GM19438 (cell line): Measurements from ENCODE around the gene TBC1D20.
"Not testable (repeated sequence)": the region's sequence is repeated elsewhere in the genome, so short reads cannot be mapped to it uniquely, and the experiment has no call there.

Experiments
- ATAC-seq: cut with Tn5 transposase; IDR thresholded peaks from one replicate; pipeline ENCODE4 v1.9.1; 2021; ENCODE audit warnings: low read depth; ENCODE audit not compliant: unreplicated experiment

The TBC1D20 gene

DNA sequence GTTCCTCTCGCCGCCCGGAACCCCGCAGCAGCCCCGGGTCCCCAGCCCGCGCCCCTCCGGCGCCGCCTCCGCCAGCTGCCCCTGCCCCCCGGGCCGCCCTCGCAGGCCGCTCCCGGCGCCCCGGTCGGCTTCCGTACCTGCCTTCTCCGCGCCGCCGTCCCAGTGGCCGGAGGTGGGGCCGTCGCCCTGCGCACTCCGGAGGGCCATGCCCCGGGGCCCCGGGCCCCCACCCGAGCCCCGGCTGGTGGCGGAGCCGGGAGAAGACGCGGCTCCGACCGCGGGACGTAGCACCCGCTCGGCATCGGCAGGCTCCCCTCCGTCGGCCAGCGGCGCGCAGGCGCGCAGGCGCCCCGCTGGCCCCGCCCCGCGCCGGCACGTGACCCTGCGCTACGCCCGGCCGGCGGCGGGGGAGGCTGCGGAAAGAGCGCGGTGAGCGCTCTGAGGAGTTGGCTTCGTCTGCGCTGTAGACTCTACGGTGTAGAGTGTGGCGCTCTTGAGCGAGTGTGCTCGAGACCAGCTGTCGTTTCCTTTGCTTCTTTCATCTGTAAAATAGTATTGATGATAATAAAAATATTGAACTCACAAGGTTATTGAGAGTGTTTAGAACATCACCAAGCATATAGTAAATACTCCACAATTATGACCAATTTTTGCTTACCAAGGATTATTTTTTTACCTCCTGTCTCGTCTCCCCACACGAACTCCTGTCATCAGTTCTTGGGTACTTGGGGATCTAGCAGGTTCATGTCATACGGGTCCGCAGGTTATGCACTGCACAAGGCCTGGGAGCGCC is at the start of gene TBC1D20:
Gene TBC1D20, minus strand, starts transcription at position 335 of the 793 bp plus-strand sequence. Its CDS starts 128 bp downstream, at position 207.
- ATAC-seq = peak; percentile 91

GRCh38 chr20:510328-511057 is 48.2 kb upstream of the TBC1D20 start:
- ATAC-seq = not testable (repeated sequence)

GRCh38 chr20:508364-508787 is 46.0 kb upstream of the TBC1D20 start:
- not testable (repeated sequence) for ATAC-seq

GRCh38 chr20:507761-508332 is 45.5 kb upstream of the TBC1D20 start:
- ATAC-seq = no peak

DNA sequence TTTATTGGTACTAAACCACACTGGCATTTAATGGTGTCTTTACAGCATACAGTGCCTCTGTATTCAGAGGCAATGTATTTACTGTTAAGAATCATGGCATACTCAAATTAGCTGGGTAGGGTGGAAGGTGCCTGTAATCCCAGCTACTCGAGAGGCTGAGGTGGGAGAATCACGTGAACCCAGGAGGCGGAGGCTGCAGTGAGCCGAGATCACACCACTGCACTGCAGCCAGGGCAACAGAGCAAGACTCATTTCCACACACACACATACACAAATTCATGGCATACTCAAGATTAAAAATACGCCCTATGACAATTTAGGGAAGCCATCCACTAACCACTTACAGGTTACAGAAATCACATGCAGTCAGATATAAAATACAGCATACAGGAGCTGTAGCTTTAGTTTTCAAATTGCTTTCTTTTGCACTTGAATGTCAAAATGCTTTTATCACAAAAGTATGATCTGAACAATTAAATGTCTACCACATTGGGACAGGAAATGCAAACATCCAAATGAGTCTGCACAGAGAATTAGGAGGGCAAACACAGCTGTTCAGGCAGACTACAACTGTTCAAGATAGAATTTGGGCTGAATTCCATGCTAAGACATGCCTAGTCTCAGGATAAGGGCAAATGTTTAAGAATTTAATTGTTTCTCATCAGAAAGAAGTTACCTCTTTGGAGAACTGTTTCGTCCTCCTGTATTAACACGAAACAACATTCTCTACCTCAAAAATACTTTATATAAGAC is 44.8 kb upstream of the TBC1D20 start:
- ATAC-seq = no peak

- no peak for ATAC-seq
Observed at GRCh38 chr20:504632-505075, 42.3 kb upstream of the TBC1D20 start.

DNA sequence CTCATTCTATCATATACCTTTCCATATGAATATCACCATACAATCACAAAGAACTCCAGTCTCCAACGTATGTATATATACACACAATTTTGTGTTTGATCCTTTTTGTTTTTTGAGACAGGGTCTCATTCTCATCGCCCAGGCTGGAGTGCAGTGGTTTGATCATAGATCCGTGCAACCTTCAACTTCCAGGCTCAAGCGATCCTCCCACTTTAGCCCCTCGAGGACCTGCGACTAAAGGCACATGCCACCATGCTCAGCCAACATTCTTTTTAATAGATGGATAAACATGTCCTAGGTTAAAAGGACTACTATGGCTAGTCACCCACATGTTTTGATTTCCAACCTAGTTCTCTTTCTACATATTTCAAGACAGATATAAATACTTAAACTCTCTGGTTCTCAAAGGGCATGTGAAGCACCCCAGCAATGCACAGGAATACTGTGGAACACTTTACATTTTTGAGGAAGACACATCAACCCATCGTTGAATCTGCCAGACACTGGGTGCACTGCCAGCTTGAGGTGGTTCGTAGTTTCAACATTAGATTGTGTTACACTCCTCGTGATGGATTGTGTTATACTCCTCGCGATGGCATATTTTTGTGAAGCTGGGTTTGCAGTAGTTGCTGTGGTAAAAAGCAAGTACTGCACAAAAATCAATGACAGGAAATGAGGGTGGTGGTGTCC is 40.9 kb upstream of the TBC1D20 start:
- ATAC-seq = no peak

- ATAC-seq = no peak
Observed at GRCh38 chr20:497979-498378, 35.6 kb upstream of the TBC1D20 start.

DNA sequence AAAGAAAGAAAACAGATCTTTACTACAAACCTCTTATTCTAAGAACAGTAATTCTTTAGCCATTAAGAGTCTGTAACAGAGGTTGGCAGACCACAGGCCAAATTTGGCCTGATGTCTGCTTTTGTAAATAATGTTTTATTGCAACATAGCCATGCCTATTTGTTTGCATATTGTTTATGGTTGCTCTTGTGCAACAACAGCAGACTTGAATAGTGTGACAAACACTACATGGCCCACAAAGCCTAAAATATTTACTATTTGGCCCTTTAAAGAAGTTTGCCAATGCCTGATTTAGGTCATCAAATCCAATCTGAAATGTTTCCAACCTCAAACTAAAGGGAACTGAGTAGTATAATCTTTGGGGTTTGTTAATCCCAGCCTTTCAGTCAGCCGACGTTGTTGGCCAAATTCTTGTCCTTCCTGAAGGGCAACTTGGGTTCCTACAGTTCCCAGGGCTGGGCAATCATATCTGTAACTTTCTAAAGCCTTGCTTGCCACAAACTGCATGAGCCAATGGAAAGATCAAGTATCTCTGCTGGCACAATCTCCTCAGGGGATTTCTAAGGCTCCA is 33.9 kb upstream of the TBC1D20 start:
- no peak for ATAC-seq

GRCh38 chr20:492159-492558 is 29.8 kb upstream of the TBC1D20 start:
- no peak for ATAC-seq

GRCh38 chr20:487655-488054 is 25.3 kb upstream of the TBC1D20 start:
- no peak for ATAC-seq

GRCh38 chr20:483815-484644 is 21.7 kb upstream of the TBC1D20 start:
- no peak for ATAC-seq

DNA sequence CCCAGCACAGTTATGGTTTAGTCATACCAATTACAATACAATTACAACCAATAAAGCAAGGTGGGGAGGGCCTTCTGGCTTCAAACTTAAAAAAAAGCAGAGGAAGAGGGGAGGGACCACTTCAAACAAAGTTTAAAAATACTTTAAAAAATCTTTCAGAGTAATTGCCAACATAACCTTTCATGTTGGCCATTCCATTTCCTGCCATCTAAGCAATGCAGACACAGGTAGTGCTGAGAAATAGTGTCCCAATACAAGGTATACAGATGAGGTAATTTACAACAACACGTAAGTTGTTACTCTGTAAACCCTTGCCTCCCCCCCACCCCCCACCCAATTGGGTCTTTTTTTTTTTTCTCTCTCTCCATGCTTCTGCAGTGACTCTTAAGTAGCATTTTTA is 18.8 kb upstream of the TBC1D20 start:
- no peak for ATAC-seq

GRCh38 chr20:480044-480443 is 17.7 kb upstream of the TBC1D20 start:
- no peak for ATAC-seq

- no peak for ATAC-seq
Observed at GRCh38 chr20:479487-479886, 17.2 kb upstream of the TBC1D20 start.

GRCh38 chr20:478949-479429 is 16.7 kb upstream of the TBC1D20 start:
- ATAC-seq = no peak

- no peak for ATAC-seq
Observed at GRCh38 chr20:478010-478948, 15.9 kb upstream of the TBC1D20 start.
